Adrenal gland (tissue), 5 donors: ENCODE measurements around the gene ALPG.

Source experiments
- CTCF ChIP-seq, 6 experiments: fragments of 450-650 bp in 4 of 6; fragments of 200-600 bp in 2 of 6; sonication (generic) in 1 of 6; IDR thresholded peaks; 1 replicate in 5 of 6; 2 replicates in 1 of 6; pipeline versions ENCODE4 v1.5.1 to v1.8.0; 2016 to 2021; ENCODE audit warnings: antibody characterized with exemption in 6 of 6, mild to moderate bottlenecking in 2 of 6, moderate library complexity in 1 of 6
- POLR2A ChIP-seq, 2 donors: fragments of 450-650 bp; IDR thresholded peaks; one replicate each; pipeline ENCODE4 v1.6.1; 2017; ENCODE audit warnings: antibody characterized with exemption in 2 of 2, mild to moderate bottlenecking in 2 of 2, moderate library complexity in 1 of 2
- donor health status: DM: no; HTN: no; CAD: no.

- TF ChIP-seq CTCF (IDR thresholded peaks at IDR 0.05) (no peak), POLR2A (IDR thresholded peaks at IDR 0.05) (no peak)
Measured at GRCh38 chr2:232457121-232458011, 50.7 kb downstream of the ALPG start.
